Activated naive CD4-positive, alpha-beta T cell treated with anti-CD3 and anti-CD28 coated beads for 36 hours (primary cell): ENCODE data around the gene CACNA2D2. TPM values are rescaled to one million over a fixed set of nuclear protein-coding genes. Genes with fewer than 3 reads are reported as not detected.

Experiments
- CTCF ChIA-PET: fragments of 350-600 bp; sonication (Branson Sonifier 250); formaldehyde crosslinking; loops from one replicate; lab custom pipeline; 2021; ENCODE audit warnings: antibody characterized with exemption; lab: Charles Lee
- DNase-seq: peaks from one replicate; pipeline ENCODE4 v3.0.0-alpha.2; 2020
- H3K27ac Mint-ChIP-seq: one replicate; pipeline ENCODE4 v1.8.0; 2021; ENCODE audit warnings: mild to moderate bottlenecking, mixed read lengths
- H3K27me3 Mint-ChIP-seq: one replicate; pipeline ENCODE4 v1.8.0; 2021; ENCODE audit warnings: low read depth, mixed read lengths
- H3K36me3 Mint-ChIP-seq: one replicate; pipeline ENCODE4 v1.8.0; 2021; ENCODE audit warnings: low read depth, mixed read lengths
- H3K4me1 Mint-ChIP-seq: one replicate; pipeline ENCODE4 v1.8.0; 2021; ENCODE audit warnings: low read depth, mixed read lengths
- H3K4me3 Mint-ChIP-seq: one replicate; pipeline ENCODE4 v1.8.0; 2021; ENCODE audit warnings: mild to moderate bottlenecking, moderate library complexity, mixed read lengths
- H3K9me3 Mint-ChIP-seq: one replicate; pipeline ENCODE4 v1.8.0; 2021; ENCODE audit warnings: mixed read lengths
- intact Hi-C: fragments of 100-400 bp; cut with micrococcal nuclease; formaldehyde crosslinking; loops from one replicate; pipeline ENCODE4 v1.15.1; 2023
- total RNA-seq, 2 experiments: library from RNA; stranded (reverse); gene quantifications; one replicate each; pipeline ENCODE4 v1.2.3, GENCODE V29; 2021

CACNA2D2 gene
- total RNA-seq, 2 experiments from 2014 or later: 0.89 to 0.95 TPM

DNA sequence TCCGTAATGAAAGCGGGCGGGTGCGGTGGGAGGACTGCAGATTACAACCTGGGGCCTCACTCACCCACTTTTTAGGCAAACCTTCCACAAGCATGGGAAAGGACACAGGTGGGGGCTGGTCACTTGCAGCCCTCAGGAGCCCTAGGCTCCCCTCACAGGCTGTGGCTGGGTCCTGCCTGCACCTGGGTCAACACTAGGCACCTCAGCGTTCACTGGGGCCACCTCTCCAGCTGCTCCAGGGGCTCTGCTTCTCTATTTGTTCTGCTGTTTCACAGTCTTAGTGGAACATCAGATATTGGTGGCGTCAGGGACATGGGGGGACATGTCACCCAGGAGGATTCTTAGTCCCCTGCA is 114.0 kb downstream of the CACNA2D2 start:
- DNase-seq: no peak
- no peaks in the 10 kb centered on the region for H3K36me3 Mint-ChIP-seq
- no peak overlapping the region for H3K4me3 Mint-ChIP-seq
- CTCF ChIA-PET: no interaction called here
- H3K4me1 Mint-ChIP-seq: no peaks in the 10 kb centered on the region
- H3K27me3 Mint-ChIP-seq: no peaks in the 10 kb centered on the region
- intact Hi-C loops: no loop called here
- H3K9me3 Mint-ChIP-seq: no peaks in the 10 kb centered on the region
- no peak overlapping the region for H3K27ac Mint-ChIP-seq

GRCh38 chr3:50388720-50389413 is 114.6 kb downstream of the CACNA2D2 start:
- Mint-ChIP-seq H3K36me3 (no peaks in the 10 kb centered on the region), H3K4me3 (no peak overlapping the region), H3K4me1 (no peaks in the 10 kb centered on the region), H3K27me3 (no peaks in the 10 kb centered on the region), H3K9me3 (no peaks in the 10 kb centered on the region), H3K27ac (no peak overlapping the region)
- CTCF ChIA-PET: no interaction called here
- DNase-seq: no peak
- intact Hi-C loops: no loop called here

- H3K9me3 Mint-ChIP-seq: no peaks in the 10 kb centered on the region
- no peaks in the 10 kb centered on the region for H3K27me3 Mint-ChIP-seq
- intact Hi-C loops: no loop called here
- CTCF ChIA-PET: interaction anchor here (1.0 kb wide), 1 partner anchor 69 kb away, joined by 3 read pairs; no protein-coding TSS in a partner anchor
- H3K4me1 Mint-ChIP-seq: no peaks in the 10 kb centered on the region
- H3K36me3 Mint-ChIP-seq: no peaks in the 10 kb centered on the region
- no peak for DNase-seq
- H3K27ac Mint-ChIP-seq: no peak overlapping the region
- H3K4me3 Mint-ChIP-seq: no peak overlapping the region
Measured at GRCh38 chr3:50388016-50388719, 115.3 kb downstream of the CACNA2D2 start.

GRCh38 chr3:50385754-50386153 is 117.7 kb downstream of the CACNA2D2 start:
- CTCF ChIA-PET: interaction anchor here (1.1 kb wide), 1 partner anchor 33 kb away, joined by 3 read pairs; no protein-coding TSS in a partner anchor
- H3K27ac Mint-ChIP-seq: no peak overlapping the region
- DNase-seq: no peak
- no peaks in the 10 kb centered on the region for H3K4me1 Mint-ChIP-seq
- no peak overlapping the region for H3K4me3 Mint-ChIP-seq
- intact Hi-C loops: no loop called here
- no peaks in the 10 kb centered on the region for H3K27me3 Mint-ChIP-seq
- H3K9me3 Mint-ChIP-seq: no peaks in the 10 kb centered on the region
- no peaks in the 10 kb centered on the region for H3K36me3 Mint-ChIP-seq

- no peaks in the 10 kb centered on the region for H3K9me3 Mint-ChIP-seq
- no peak overlapping the region for H3K27ac Mint-ChIP-seq
- no peaks in the 10 kb centered on the region for H3K27me3 Mint-ChIP-seq
- DNase-seq: no peak
- CTCF ChIA-PET: no interaction called here
- H3K4me1 Mint-ChIP-seq: no peaks in the 10 kb centered on the region
- intact Hi-C loops: no loop called here
- H3K36me3 Mint-ChIP-seq: no peaks in the 10 kb centered on the region
- no peak overlapping the region for H3K4me3 Mint-ChIP-seq
Measured at GRCh38 chr3:50383750-50384149, 119.7 kb downstream of the CACNA2D2 start.

- Mint-ChIP-seq H3K4me3 (no peak overlapping the region), H3K27ac (no peak overlapping the region), H3K36me3 (no peaks in the 10 kb centered on the region), H3K4me1 (no peaks in the 10 kb centered on the region), H3K9me3 (no peaks in the 10 kb centered on the region), H3K27me3 (no peaks in the 10 kb centered on the region)
- no peak for DNase-seq
- CTCF ChIA-PET: no interaction called here
- intact Hi-C loops: no loop called here
Measured at GRCh38 chr3:50382722-50383121, 120.7 kb downstream of the CACNA2D2 start.

DNA sequence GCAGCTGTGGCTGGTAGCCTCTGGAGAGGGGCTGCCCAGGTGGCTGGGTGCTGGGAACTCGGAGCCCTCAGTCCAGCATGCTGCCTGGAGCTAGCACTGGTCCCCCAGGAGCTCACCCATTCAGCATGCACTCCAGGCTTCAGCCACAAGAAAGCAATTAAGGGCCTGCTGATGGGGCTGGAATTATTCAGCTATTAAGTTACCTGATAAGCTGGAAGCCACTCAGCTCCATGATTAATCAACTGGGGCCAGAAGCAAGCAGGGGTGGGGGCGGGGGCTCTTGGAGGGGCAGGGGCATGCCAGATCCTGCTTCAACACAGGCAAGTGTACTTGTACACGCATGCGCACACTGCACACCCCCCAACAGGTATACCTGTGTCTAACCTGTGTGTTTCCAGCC is 122.1 kb downstream of the CACNA2D2 start:
- Mint-ChIP-seq H3K9me3 (no peaks in the 10 kb centered on the region), H3K4me1 (no peaks in the 10 kb centered on the region), H3K4me3 (no peak overlapping the region), H3K36me3 (no peaks in the 10 kb centered on the region), H3K27ac (no peak overlapping the region), H3K27me3 (no peaks in the 10 kb centered on the region)
- CTCF ChIA-PET: interaction anchor here (1.1 kb wide), 1 partner anchor 161 kb away, joined by 3 read pairs; no protein-coding TSS in a partner anchor
- intact Hi-C loops: no loop called here
- DNase-seq: no peak

DNA sequence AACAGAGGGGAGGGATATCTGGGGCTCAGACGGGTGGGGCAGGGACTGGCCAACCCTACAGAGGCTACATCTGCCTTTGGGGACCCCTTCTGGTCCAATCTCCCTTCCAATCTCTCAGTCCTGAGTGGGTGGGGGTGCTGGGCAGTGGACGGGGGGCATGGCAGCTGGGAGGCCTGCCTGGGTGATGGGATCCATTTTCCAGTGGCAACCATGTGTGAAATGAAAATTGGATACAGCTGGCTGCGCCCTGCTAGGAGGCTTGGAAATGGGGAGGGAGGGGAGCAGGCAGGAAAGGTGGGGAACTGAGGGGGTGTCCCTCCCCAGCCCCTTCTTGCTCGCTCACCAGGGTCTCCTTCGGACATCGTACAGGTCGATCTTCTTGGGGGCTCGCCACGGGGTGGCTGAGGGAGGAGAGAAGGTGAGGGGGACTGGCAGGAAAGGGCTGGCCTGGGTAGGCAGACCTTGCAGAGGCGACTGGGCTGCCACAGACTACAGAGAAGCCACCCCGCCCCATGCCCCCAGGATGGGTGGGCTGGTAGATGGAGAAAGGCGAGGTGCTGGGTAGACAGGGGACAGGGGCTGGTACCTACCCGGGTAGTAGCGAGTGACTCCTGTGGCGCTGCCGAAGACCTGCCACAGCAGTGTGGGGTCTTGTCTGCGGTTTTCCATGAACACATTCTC is 122.9 kb downstream of the CACNA2D2 start:
- Mint-ChIP-seq H3K27me3 (no peaks in the 10 kb centered on the region), H3K4me1 (no peaks in the 10 kb centered on the region), H3K36me3 (no peaks in the 10 kb centered on the region), H3K4me3 (no peak overlapping the region), H3K9me3 (no peaks in the 10 kb centered on the region), H3K27ac (no peak overlapping the region)
- intact Hi-C loops: no loop called here
- CTCF ChIA-PET: interaction anchor here (1.1 kb wide), 1 partner anchor 162 kb away, joined by 3 read pairs; no protein-coding TSS in a partner anchor
- DNase-seq: no peak

GRCh38 chr3:50378757-50379156 is 124.7 kb downstream of the CACNA2D2 start:
- H3K4me1 Mint-ChIP-seq: no peaks in the 10 kb centered on the region
- no peak for DNase-seq
- intact Hi-C loops: no loop called here
- no peak overlapping the region for H3K27ac Mint-ChIP-seq
- no peaks in the 10 kb centered on the region for H3K36me3 Mint-ChIP-seq
- H3K4me3 Mint-ChIP-seq: no peak overlapping the region
- H3K27me3 Mint-ChIP-seq: no peaks in the 10 kb centered on the region
- CTCF ChIA-PET: no interaction called here
- no peaks in the 10 kb centered on the region for H3K9me3 Mint-ChIP-seq

DNA sequence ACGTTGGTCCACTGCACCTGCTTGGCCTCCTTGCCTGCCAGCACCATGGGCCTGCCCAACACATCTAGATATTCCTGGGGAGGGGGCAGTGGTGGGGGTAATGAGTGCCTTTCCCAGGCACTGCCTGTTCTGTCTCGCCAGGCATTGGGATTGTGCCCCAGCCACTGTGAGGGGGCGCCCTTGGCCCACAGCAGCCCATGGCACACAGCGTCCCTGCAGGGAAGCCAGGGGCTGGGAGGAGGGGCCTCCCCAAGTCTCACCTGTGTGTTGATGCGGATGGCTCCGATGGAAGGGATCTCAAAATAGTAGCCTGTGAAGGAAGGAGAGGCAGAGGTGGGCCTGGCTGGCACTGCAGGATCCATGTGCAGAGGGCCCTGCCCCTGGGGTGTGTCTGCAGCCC is 125.4 kb downstream of the CACNA2D2 start:
- no peak for DNase-seq
- H3K9me3 Mint-ChIP-seq: no peaks in the 10 kb centered on the region
- H3K4me1 Mint-ChIP-seq: peaks cover 4% of the 10 kb centered on the region
- intact Hi-C loops: no loop called here
- CTCF ChIA-PET: no interaction called here
- H3K4me3 Mint-ChIP-seq: no peak overlapping the region
- H3K36me3 Mint-ChIP-seq: no peaks in the 10 kb centered on the region
- H3K27me3 Mint-ChIP-seq: no peaks in the 10 kb centered on the region
- H3K27ac Mint-ChIP-seq: no peak overlapping the region

DNA sequence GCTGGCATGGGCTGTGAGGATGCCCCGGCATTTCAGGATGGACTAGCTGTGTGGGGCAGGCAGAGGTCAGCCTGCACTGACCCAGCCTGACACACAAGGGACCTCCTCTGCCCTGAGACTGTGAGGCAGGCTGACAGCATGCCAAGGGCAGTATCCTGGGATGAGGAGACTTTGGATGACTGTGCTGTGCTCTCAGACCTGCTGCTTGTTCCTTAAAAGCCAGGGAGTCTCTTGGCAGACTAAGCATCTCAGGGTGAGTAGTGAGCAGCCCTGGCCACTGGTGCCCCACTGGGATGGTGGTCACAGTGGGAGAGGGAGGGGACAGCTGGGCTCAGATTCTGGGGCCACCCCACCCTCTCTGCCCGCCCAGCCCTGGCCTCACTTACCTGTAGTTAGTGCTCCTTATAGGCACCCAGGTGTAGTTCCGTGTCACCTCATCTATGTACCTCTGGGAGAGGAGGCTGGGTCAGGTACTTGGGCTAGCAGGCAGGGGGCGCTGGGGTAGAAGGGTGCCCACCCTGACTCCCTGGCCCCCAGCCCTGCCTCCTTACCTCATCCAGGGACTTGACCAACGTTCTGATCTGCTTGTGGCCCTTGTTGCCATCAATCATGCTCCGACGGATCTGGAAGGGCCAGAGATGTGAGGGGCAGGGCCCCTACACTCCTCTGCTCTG is 128.0 kb downstream of the CACNA2D2 start:
- Mint-ChIP-seq H3K27me3 (no peaks in the 10 kb centered on the region), H3K27ac (no peak overlapping the region), H3K36me3 (no peaks in the 10 kb centered on the region), H3K4me3 (no peak overlapping the region), H3K9me3 (no peaks in the 10 kb centered on the region), H3K4me1 (peaks cover 12% of the 10 kb centered on the region)
- intact Hi-C loops: no loop called here
- CTCF ChIA-PET: no interaction called here
- no peak for DNase-seq
